Measurements from ENCODE around the gene SMCO1. TPM values are rescaled to one million over a fixed set of nuclear protein-coding genes. Genes with fewer than 3 reads are reported as not detected.

The SMCO1 gene
- total RNA-seq (0.45 and 0.99 TPM in 2 replicates), polyA plus RNA-seq (1.7 and 2.3 TPM in 2 replicates)

- TF ChIP-seq CTCF (IDR thresholded peaks at IDR 0.05; ENCODE audit: low read depth, low read length), result no peak
- no peak within 1 kb of the TSS for H3K4me3 ChIP-seq
- peaks cover 3% of the 10 kb centered on the region for H3K4me1 ChIP-seq (ENCODE audit: low read depth)
Measured at GRCh38 chr3:196514913-196515621, at the start of gene SMCO1. Gene SMCO1 (minus strand): TSS chr3:196515346. CDS start chr3:196515209, 137 bp downstream.

GRCh38 chr3:196563721-196564225 is 48.6 kb upstream of the SMCO1 start:
- peaks cover 5% of the 10 kb centered on the region for H3K4me1 ChIP-seq (ENCODE audit: low read depth)
- H3K9me3 ChIP-seq (ENCODE audit: low read depth), result no peaks in the 10 kb centered on the region
- no peaks in the 10 kb centered on the region for H3K36me3 ChIP-seq
- peak in 1 of 2 donors; percentile 35 for DNase-seq (ENCODE audit: low read depth in 1 of 2, low spot score in 1 of 2)
- H3K27me3 ChIP-seq, result no peaks in the 10 kb centered on the region
- no peak for TF ChIP-seq CTCF (IDR thresholded peaks at IDR 0.05; ENCODE audit: low read depth, low read length)
- H3K4me3 ChIP-seq, result no peak overlapping the region
- H3K27ac ChIP-seq, result no peak overlapping the region

More at GRCh38 chr3:196514913-196515621, at the start of gene SMCO1:
- peaks cover 3% of the 10 kb centered on the region for H3K9me3 ChIP-seq (ENCODE audit: low read depth)
- DNase-seq (ENCODE audit: low read depth in 1 of 2, low spot score in 1 of 2), result peak in 1 of 2 donors; percentile 46
- H3K27me3 ChIP-seq, result no peaks in the 10 kb centered on the region
- peak within 1 kb of the TSS; percentile 86 for H3K27ac ChIP-seq
- H3K36me3 ChIP-seq, result no peaks in the 10 kb centered on the region

GRCh38 chr3:196559826-196560225 is 44.7 kb upstream of the SMCO1 start:
- DNase-seq (ENCODE audit: low read depth in 1 of 2, low spot score in 1 of 2), result no peak
- no peak overlapping the region for H3K4me3 ChIP-seq
- H3K36me3 ChIP-seq, result no peaks in the 10 kb centered on the region
- no peaks in the 10 kb centered on the region for H3K4me1 ChIP-seq (ENCODE audit: low read depth)
- H3K9me3 ChIP-seq (ENCODE audit: low read depth), result no peaks in the 10 kb centered on the region
- no peaks in the 10 kb centered on the region for H3K27me3 ChIP-seq
- TF ChIP-seq CTCF (IDR thresholded peaks at IDR 0.05; ENCODE audit: low read depth, low read length), result no peak
- no peak overlapping the region for H3K27ac ChIP-seq

- Histone ChIP-seq H3K27me3 (no peaks in the 10 kb centered on the region), H3K4me1 (ENCODE audit: low read depth) (no peaks in the 10 kb centered on the region), H3K9me3 (ENCODE audit: low read depth) (no peaks in the 10 kb centered on the region), H3K4me3 (no peak overlapping the region), H3K27ac (no peak overlapping the region), H3K36me3 (no peaks in the 10 kb centered on the region)
- no peak for DNase-seq (ENCODE audit: low read depth in 1 of 2, low spot score in 1 of 2)
- no peak for TF ChIP-seq CTCF (IDR thresholded peaks at IDR 0.05; ENCODE audit: low read depth, low read length)
Measured at GRCh38 chr3:196558476-196558875, 43.3 kb upstream of the SMCO1 start.

- Histone ChIP-seq H3K9me3 (ENCODE audit: low read depth) (no peaks in the 10 kb centered on the region), H3K4me1 (ENCODE audit: low read depth) (no peaks in the 10 kb centered on the region), H3K4me3 (no peak overlapping the region), H3K36me3 (no peaks in the 10 kb centered on the region), H3K27ac (no peak overlapping the region), H3K27me3 (no peaks in the 10 kb centered on the region)
- no peak for DNase-seq (ENCODE audit: low read depth in 1 of 2, low spot score in 1 of 2)
- TF ChIP-seq CTCF (IDR thresholded peaks at IDR 0.05; ENCODE audit: low read depth, low read length), result no peak
Measured at GRCh38 chr3:196557236-196557635, 42.1 kb upstream of the SMCO1 start.

All from cardiac muscle cell (in vitro differentiated cells and primary cell).